CD4-positive, alpha-beta T cell (primary cell): Measurements from ENCODE around the gene AIFM2. TPM values are rescaled to one million over a fixed set of nuclear protein-coding genes. Genes with fewer than 3 reads are reported as not detected.

Source experiments
- ATAC-seq: fragments of 200-7000 bp; cut with Tn5 transposase; one replicate; pipeline ENCODE4 v1.10.0; 2022; ENCODE audit warnings: mild to moderate bottlenecking; ENCODE audit not compliant: poor library complexity
- CTCF ChIA-PET: fragments of 350-600 bp; sonication (Branson Sonifier 250); formaldehyde crosslinking; loops from one replicate; lab custom pipeline; 2021; ENCODE audit warnings: antibody characterized with exemption, inconsistent platforms; lab: Charles Lee
- POLR2A ChIA-PET: fragments of 350-600 bp; sonication (Branson Sonifier 250); formaldehyde crosslinking; loops from one replicate; lab custom pipeline; 2021; ENCODE audit warnings: antibody characterized with exemption, inconsistent platforms; lab: Charles Lee
- DNase-seq, 14 experiments: peaks; one replicate each; pipeline ENCODE4 v3.0.0-alpha.2; 2013 to 2020; ENCODE audit warnings: mixed read lengths in 2 of 14
- H3K27ac ChIP-seq, 2 donors: one replicate each; pipeline versions ENCODE4 v1.5.1 to v1.7.0; 2013; ENCODE audit warnings: low read length in 2 of 2, low read depth in 1 of 2, mild to moderate bottlenecking in 1 of 2
- H3K27me3 ChIP-seq, 2 experiments: 1 replicate in 1 of 2; 2 replicates in 1 of 2; pipeline versions ENCODE4 v1.6.1 to v1.7.0; 2013; ENCODE audit warnings: low read length in 2 of 2, control low read depth in 1 of 2, mild to moderate bottlenecking in 1 of 2, moderate library complexity in 1 of 2; ENCODE audit not compliant: insufficient read depth in 2 of 2, control insufficient read depth in 1 of 2
- H3K36me3 ChIP-seq: one replicate; pipeline ENCODE4 v1.6.1; 2013; ENCODE audit warnings: low read length, control low read depth; ENCODE audit not compliant: insufficient read depth
- H3K4me1 ChIP-seq: one replicate; pipeline ENCODE4 v1.6.1; 2013; ENCODE audit warnings: low read length, control low read depth; ENCODE audit not compliant: insufficient read depth
- H3K4me3 ChIP-seq: one replicate; pipeline ENCODE4 v1.5.1; 2013; ENCODE audit warnings: mild to moderate bottlenecking, low read length, moderate library complexity
- H3K9me3 ChIP-seq, 2 experiments: 1 replicate in 1 of 2; 2 replicates in 1 of 2; pipeline versions ENCODE4 v1.6.1 to v1.7.0; 2013; ENCODE audit warnings: low read length in 2 of 2, mild to moderate bottlenecking in 2 of 2, control low read depth in 1 of 2, moderate library complexity in 1 of 2; ENCODE audit not compliant: control insufficient read depth in 1 of 2, insufficient read depth in 1 of 2
- H3K27ac Mint-ChIP-seq: one replicate; pipeline ENCODE4 v1.8.0; 2020; ENCODE audit warnings: mixed read lengths
- H3K27me3 Mint-ChIP-seq: one replicate; pipeline ENCODE4 v1.8.0; 2021; ENCODE audit warnings: mixed read lengths
- H3K36me3 Mint-ChIP-seq: one replicate; pipeline ENCODE4 v1.8.0; 2021; ENCODE audit warnings: low read depth, mixed read lengths
- H3K4me1 Mint-ChIP-seq: one replicate; pipeline ENCODE4 v1.8.0; 2021; ENCODE audit warnings: low read depth, mixed read lengths
- H3K4me3 Mint-ChIP-seq: one replicate; pipeline ENCODE4 v1.8.0; 2020; ENCODE audit warnings: mild to moderate bottlenecking, mixed read lengths
- H3K9me3 Mint-ChIP-seq: one replicate; pipeline ENCODE4 v1.8.0; 2020; ENCODE audit warnings: mixed read lengths
- intact Hi-C, 2 experiments: fragments of 100-400 bp; cut with DNase I in 1 of 2; cut with micrococcal nuclease in 1 of 2; formaldehyde crosslinking; loops; one replicate each; pipeline versions ENCODE4 v1.15.1 to v1.9.0; 2023 to 2025; cut with DNase I, micrococcal nuclease
- total RNA-seq, 174 experiments: library from RNA in 2 of 174; stranded (reverse) in 2 of 174; gene quantifications; one replicate each; pipeline ENCODE4 v1.2.3 and lab custom pipeline; 2021 to 2026
- TF ChIP-seq, protein P1 (sequence below): fragments of 200-600 bp; IDR thresholded peaks from one replicate; pipeline ENCODE4 v1.8.0; 2022; ENCODE audit warnings: antibody characterized with exemption, mild to moderate bottlenecking

Gene AIFM2
- total RNA-seq, 2 experiments from 2014 or later, result 2.3 to 2.5 TPM

DNA sequence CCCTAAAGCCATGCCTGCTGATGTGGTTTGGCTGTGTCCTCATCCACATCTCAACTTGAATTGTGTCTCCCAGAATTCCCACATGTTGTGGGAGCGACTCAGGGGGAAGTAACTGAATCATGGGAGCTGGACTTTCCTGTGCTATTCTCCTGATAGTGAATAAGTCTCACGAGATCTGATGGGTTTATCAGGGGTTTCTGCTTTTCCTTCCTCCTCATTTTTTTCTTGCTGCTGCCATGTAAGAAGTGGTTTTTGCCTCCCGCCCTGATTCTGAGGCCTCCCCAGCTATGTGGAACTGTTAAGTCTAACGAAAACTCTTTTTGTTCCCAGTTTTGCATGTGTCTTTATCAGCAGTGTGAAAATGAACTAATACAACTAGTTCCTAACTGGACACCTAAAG is 68.1 kb downstream of the AIFM2 start:
- Mint-ChIP-seq H3K27ac (no peak overlapping the region), H3K27me3 (no peaks in the 10 kb centered on the region), H3K9me3 (no peaks in the 10 kb centered on the region), H3K36me3 (no peaks in the 10 kb centered on the region), H3K4me3 (no peak overlapping the region), H3K4me1 (no peaks in the 10 kb centered on the region)
- Histone ChIP-seq H3K36me3 (no peaks in the 10 kb centered on the region), H3K27ac (no peak overlapping the region), H3K4me1 (no peaks in the 10 kb centered on the region), H3K4me3 (no peak overlapping the region), H3K9me3 (no peaks in the 10 kb centered on the region), H3K27me3 (no peaks in the 10 kb centered on the region)
- ChIA-PET POLR2A (no interaction called here), CTCF (no interaction called here)
- DNase-seq (no peak), ATAC-seq (no peak)
- intact Hi-C loops, result no loop called here
- TF ChIP-seq, protein P1, sequence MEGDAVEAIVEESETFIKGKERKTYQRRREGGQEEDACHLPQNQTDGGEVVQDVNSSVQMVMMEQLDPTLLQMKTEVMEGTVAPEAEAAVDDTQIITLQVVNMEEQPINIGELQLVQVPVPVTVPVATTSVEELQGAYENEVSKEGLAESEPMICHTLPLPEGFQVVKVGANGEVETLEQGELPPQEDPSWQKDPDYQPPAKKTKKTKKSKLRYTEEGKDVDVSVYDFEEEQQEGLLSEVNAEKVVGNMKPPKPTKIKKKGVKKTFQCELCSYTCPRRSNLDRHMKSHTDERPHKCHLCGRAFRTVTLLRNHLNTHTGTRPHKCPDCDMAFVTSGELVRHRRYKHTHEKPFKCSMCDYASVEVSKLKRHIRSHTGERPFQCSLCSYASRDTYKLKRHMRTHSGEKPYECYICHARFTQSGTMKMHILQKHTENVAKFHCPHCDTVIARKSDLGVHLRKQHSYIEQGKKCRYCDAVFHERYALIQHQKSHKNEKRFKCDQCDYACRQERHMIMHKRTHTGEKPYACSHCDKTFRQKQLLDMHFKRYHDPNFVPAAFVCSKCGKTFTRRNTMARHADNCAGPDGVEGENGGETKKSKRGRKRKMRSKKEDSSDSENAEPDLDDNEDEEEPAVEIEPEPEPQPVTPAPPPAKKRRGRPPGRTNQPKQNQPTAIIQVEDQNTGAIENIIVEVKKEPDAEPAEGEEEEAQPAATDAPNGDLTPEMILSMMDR, result no peak

- CTCF ChIA-PET, result interaction anchor here (1.1 kb wide), 1 partner anchor 8 kb away, joined by 3 read pairs; no protein-coding TSS in a partner anchor
- intact Hi-C loops, result no loop called here
- H3K27me3 Mint-ChIP-seq, result peaks cover 5% of the 10 kb centered on the region
- H3K36me3 ChIP-seq, result no peaks in the 10 kb centered on the region
- peak in 1 of 14 experiments; percentile 4 for DNase-seq
- ATAC-seq, result no peak
- no peak overlapping the region for H3K27ac ChIP-seq
- H3K4me1 ChIP-seq, result no peaks in the 10 kb centered on the region
- no peak overlapping the region for H3K4me3 Mint-ChIP-seq
- H3K4me1 Mint-ChIP-seq, result no peaks in the 10 kb centered on the region
- H3K9me3 Mint-ChIP-seq, result no peaks in the 10 kb centered on the region
- H3K27ac Mint-ChIP-seq, result no peak overlapping the region
- no peaks in the 10 kb centered on the region for H3K36me3 Mint-ChIP-seq
- H3K4me3 ChIP-seq, result no peak overlapping the region
- TF ChIP-seq, protein P1, result no peak
- no peaks in the 10 kb centered on the region for H3K27me3 ChIP-seq
- no peaks in the 10 kb centered on the region for H3K9me3 ChIP-seq
- POLR2A ChIA-PET, result no interaction called here
Observed at GRCh38 chr10:70063418-70064098, 69.1 kb downstream of the AIFM2 start.

Other genes with a start within 250 kb of the AIFM2 start
- 1 to 10 TPM; 2.2 TPM for gene MACROH2A2, start 80.0 kb downstream of the AIFM2 start, total RNA-seq
- gene TYSND1, start 13.9 kb upstream of the AIFM2 start, total RNA-seq, result 10 to 100 TPM; 12.6 to 13.0 TPM
- 100 to 1,000 TPM; 155 to 157 TPM for gene SAR1A, start 37.7 kb upstream of the AIFM2 start, total RNA-seq
- 10 to 100 TPM; 69.0 to 69.3 TPM for gene PPA1, start 100.6 kb upstream of the AIFM2 start, total RNA-seq
- gene NPFFR1, start 151.2 kb upstream of the AIFM2 start, total RNA-seq, result under 1 TPM in 1 of 2 experiments, not detected in 1; 0.03 TPM
- 1 to 10 TPM; 1.6 to 1.8 TPM for gene LRRC20, start 249.8 kb upstream of the AIFM2 start, total RNA-seq